Measurements from ENCODE around the gene CDH6.
A peak's percentile ranks its signal among the peaks of the same experiment; 100 is the strongest.

The CDH6 gene

DNA sequence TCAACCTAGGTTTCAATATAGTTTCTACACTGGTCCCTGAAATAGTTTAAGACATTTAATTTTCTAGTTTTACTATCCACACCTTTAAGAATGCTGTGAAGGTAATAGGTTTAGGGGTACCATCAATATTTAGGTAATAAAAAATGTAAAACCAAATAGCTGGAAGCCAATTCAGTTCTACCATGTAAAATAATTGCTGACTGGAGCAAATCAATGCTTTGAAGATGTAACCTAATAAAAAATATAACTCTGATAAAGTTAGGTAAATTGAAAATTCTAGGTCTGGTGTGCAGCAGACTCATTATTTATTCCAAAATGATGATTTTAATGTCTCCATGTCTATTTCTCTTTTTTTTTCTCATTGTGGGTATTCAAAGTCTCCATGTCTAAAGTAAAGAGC is 21.8 kb downstream of the CDH6 start:
- no peak for DNase-seq (ENCODE audit: low read depth, low spot score)
- ChIA-PET CTCF (interaction anchor here (2.3 to 3.7 kb wide), 2 partner anchors 17 to 29 kb away, joined by 11 to 16 read pairs; no protein-coding TSS in a partner anchor), POLR2A (no interaction called here)
- TF ChIP-seq, protein P1, sequence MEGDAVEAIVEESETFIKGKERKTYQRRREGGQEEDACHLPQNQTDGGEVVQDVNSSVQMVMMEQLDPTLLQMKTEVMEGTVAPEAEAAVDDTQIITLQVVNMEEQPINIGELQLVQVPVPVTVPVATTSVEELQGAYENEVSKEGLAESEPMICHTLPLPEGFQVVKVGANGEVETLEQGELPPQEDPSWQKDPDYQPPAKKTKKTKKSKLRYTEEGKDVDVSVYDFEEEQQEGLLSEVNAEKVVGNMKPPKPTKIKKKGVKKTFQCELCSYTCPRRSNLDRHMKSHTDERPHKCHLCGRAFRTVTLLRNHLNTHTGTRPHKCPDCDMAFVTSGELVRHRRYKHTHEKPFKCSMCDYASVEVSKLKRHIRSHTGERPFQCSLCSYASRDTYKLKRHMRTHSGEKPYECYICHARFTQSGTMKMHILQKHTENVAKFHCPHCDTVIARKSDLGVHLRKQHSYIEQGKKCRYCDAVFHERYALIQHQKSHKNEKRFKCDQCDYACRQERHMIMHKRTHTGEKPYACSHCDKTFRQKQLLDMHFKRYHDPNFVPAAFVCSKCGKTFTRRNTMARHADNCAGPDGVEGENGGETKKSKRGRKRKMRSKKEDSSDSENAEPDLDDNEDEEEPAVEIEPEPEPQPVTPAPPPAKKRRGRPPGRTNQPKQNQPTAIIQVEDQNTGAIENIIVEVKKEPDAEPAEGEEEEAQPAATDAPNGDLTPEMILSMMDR (IDR thresholded peaks at IDR 0.05; ENCODE audit: insufficient read depth, low read length, missing control alignments): no peak
- no peak overlapping the region for H3K4me3 ChIP-seq (ENCODE audit: low read depth, low read length)

DNA sequence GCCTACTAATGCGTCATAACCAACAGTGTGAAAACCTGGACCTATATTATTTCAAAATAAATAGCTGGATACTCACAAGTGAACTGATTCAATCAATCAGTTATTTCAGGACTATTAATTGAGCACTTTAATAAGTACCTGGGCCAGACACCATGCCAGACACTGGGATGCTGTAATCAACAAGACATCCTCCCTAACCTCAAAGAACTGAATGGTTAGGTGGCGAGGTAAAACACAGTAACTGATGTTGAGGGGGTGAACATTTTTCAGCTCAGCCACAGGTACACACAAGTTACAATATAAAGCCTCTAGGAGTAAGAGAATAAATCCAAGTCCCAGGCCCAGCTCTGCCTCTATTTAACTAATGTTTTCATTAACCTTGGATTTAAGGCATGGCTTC is 24.0 kb downstream of the CDH6 start:
- DNase-seq (ENCODE audit: low read depth, low spot score): no peak
- POLR2A ChIA-PET: no interaction called here
- CTCF ChIA-PET: interaction anchor here (8.1 kb wide), 1 partner anchor 16 kb away, joined by 74 read pairs; no protein-coding TSS in a partner anchor
- TF ChIP-seq, protein P1 (IDR thresholded peaks at IDR 0.05; ENCODE audit: insufficient read depth, low read length, missing control alignments): no peak
- H3K4me3 ChIP-seq (ENCODE audit: low read depth, low read length): no peak overlapping the region

DNA sequence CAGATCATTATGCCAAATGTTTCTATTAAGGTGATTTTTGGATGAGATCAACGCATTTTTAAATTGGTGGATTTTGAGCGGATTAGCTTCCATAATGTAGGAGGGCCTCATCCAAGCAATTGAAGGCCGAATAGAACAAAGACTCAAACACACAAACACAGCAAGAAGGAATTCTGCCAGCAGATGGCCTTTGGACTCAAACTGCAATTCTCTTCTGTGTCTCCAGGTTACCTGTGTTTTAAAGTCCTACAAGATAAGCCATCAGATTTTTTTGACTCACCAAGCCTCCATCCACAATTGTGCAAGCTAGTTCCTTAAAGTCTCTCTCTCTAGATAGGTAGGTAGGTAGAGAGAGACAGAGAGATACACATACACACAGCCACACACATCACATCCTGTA is 25.5 kb downstream of the CDH6 start:
- no peak for DNase-seq (ENCODE audit: low read depth, low spot score)
- POLR2A ChIA-PET: no interaction called here
- TF ChIP-seq, protein P1 (IDR thresholded peaks at IDR 0.05; ENCODE audit: insufficient read depth, low read length, missing control alignments): no peak
- CTCF ChIA-PET: interaction anchor here (8.1 kb wide), 1 partner anchor 14 kb away, joined by 74 read pairs; no protein-coding TSS in a partner anchor
- H3K4me3 ChIP-seq (ENCODE audit: low read depth, low read length): no peak overlapping the region

DNA sequence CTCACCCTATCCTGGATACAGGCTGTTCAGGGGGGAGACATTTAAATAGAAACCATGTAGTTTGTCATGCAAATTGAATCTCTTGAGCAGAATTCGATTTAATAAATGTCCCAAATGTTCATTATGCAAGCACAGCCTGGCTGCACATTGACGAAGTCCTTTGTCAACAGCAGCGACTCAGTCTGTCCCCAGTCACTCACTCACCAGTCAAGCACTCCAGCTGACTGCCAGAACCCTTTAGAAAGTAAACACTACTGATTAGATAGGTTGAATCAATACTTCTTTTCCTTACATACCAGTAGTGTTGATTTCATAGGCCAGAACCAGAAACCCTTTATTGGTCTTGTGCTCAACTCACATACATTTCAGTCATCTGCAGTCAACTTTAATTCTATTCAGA is 27.5 kb downstream of the CDH6 start:
- ChIA-PET CTCF (interaction anchor here (1.6 to 8.1 kb wide), 2 partner anchors 12 to 33 kb away, joined by 5 to 74 read pairs; no protein-coding TSS in a partner anchor), POLR2A (no interaction called here)
- TF ChIP-seq, protein P1 (IDR thresholded peaks at IDR 0.05; ENCODE audit: insufficient read depth, low read length, missing control alignments): no peak
- DNase-seq (ENCODE audit: low read depth, low spot score): no peak
- H3K4me3 ChIP-seq (ENCODE audit: low read depth, low read length): no peak overlapping the region

DNA sequence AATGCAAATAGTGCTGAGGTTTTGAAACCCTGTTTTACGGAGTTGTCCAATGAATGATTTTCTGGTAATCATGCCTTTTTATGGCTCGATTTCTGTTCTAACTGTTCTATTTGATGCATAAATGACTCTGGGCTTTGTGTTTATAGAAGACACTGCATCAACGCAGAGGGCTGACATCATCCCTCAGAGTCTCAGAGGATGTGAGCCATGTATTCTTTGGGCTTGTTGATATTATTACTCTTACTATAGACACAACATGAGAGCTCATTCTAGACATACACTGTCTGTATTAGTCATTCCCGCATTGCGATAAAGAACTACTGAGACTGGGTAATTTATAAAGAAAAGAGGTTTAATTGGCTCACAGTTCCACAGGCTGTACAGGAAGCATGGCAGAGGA is 31.6 kb downstream of the CDH6 start:
- CTCF ChIA-PET: interaction anchor here (8.1 kb wide), 1 partner anchor 8 kb away, joined by 74 read pairs; no protein-coding TSS in a partner anchor
- DNase-seq (ENCODE audit: low read depth, low spot score): peak; percentile 16
- no peak overlapping the region for H3K4me3 ChIP-seq (ENCODE audit: low read depth, low read length)
- TF ChIP-seq, protein P1 (IDR thresholded peaks at IDR 0.05; ENCODE audit: insufficient read depth, low read length, missing control alignments): no peak
- POLR2A ChIA-PET: interaction anchor here (0.6 kb wide), 1 partner anchor 613 kb away, joined by 3 read pairs; no protein-coding TSS in a partner anchor

DNA sequence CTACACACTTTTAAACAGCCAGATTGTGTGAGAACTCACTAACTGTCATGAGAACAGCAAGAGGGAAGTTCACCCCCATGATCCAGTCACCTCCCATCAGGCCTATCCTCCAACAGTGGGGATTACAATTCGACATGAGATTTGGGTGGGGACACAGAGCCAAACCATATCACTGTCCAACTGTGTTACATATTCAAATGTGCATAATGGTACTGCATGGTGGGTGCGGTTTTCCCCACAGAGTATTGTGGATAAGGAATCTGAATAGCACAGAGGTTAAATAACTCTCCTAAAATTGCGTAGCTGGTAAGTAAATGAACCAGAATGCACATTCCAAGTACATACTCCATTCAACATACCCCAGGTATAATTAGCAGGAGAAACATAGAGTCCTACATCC is 32.1 kb downstream of the CDH6 start:
- H3K4me3 ChIP-seq (ENCODE audit: low read depth, low read length): no peak overlapping the region
- DNase-seq (ENCODE audit: low read depth, low spot score): no peak
- ChIA-PET CTCF (no interaction called here), POLR2A (interaction anchor here (0.6 kb wide), 1 partner anchor 613 kb away, joined by 3 read pairs; no protein-coding TSS in a partner anchor)
- TF ChIP-seq, protein P1 (IDR thresholded peaks at IDR 0.05; ENCODE audit: insufficient read depth, low read length, missing control alignments): no peak

Measured in AG04449 (cell line).